Osteocyte (in vitro differentiated cells): ENCODE results near the gene ATP2A2. TPM values are rescaled to one million over a fixed set of nuclear protein-coding genes. Genes with fewer than 3 reads are reported as not detected.

Experiments used
- DNase-seq: peaks from one replicate; pipeline ENCODE4 v3.0.0; 2021; ENCODE audit warnings: mixed read lengths; ENCODE audit not compliant: unreplicated experiment; ENCODE audit errors: extremely low spot score
- H3K27ac Mint-ChIP-seq: one replicate; pipeline ENCODE4 v1.8.0; 2021; ENCODE audit warnings: mild to moderate bottlenecking, mixed read lengths; ENCODE audit not compliant: unreplicated experiment
- H3K27me3 Mint-ChIP-seq: one replicate; pipeline ENCODE4 v1.8.0; 2021; ENCODE audit warnings: mixed read lengths; ENCODE audit not compliant: unreplicated experiment
- H3K36me3 Mint-ChIP-seq: one replicate; pipeline ENCODE4 v1.8.0; 2021; ENCODE audit warnings: mixed read lengths; ENCODE audit not compliant: unreplicated experiment
- H3K4me1 Mint-ChIP-seq: one replicate; pipeline ENCODE4 v1.8.0; 2021; ENCODE audit warnings: mixed read lengths; ENCODE audit not compliant: unreplicated experiment
- H3K4me3 Mint-ChIP-seq: one replicate; pipeline ENCODE4 v1.8.0; 2021; ENCODE audit warnings: mild to moderate bottlenecking, moderate library complexity, mixed read lengths; ENCODE audit not compliant: unreplicated experiment
- H3K9me3 Mint-ChIP-seq: one replicate; pipeline ENCODE4 v1.8.0; 2021; ENCODE audit warnings: mixed read lengths; ENCODE audit not compliant: unreplicated experiment
- CTCF ChIP-seq: fragments of 200-600 bp; sonication (generic); IDR thresholded peaks from 2 replicates; pipeline ENCODE4 v1.5.0; 2021; ENCODE audit warnings: antibody characterized with exemption, mild to moderate bottlenecking, moderate library complexity
- total RNA-seq: library from RNA; stranded (reverse); gene quantifications from 2 replicates; pipeline ENCODE4 v1.2.1, GENCODE V29; 2021

The ATP2A2 gene
- total RNA-seq, 1 donor from 2014 or later = 183 TPM

GRCh38 chr12:110320550-110320949 is 39.5 kb downstream of the ATP2A2 start:
- no peaks in the 10 kb centered on the region for H3K9me3 Mint-ChIP-seq
- H3K4me1 Mint-ChIP-seq = peaks cover 24% of the 10 kb centered on the region
- no peak overlapping the region for H3K4me3 Mint-ChIP-seq
- TF ChIP-seq CTCF = no peak
- H3K27me3 Mint-ChIP-seq = no peaks in the 10 kb centered on the region
- peak overlapping the region; percentile 42 for H3K27ac Mint-ChIP-seq
- no peak for DNase-seq
- peaks cover 18% of the 10 kb centered on the region for H3K36me3 Mint-ChIP-seq

- Mint-ChIP-seq H3K4me3 (no peak overlapping the region), H3K27me3 (no peaks in the 10 kb centered on the region), H3K4me1 (peaks cover 10% of the 10 kb centered on the region), H3K27ac (peak overlapping the region; percentile 69), H3K9me3 (no peaks in the 10 kb centered on the region), H3K36me3 (peaks cover 62% of the 10 kb centered on the region)
- TF ChIP-seq CTCF = no peak
- no peak for DNase-seq
These were observed 48.7 kb downstream of the ATP2A2 start for GRCh38 chr12:110329710-110330109.

GRCh38 chr12:110330124-110330523 is 49.1 kb downstream of the ATP2A2 start:
- Mint-ChIP-seq H3K36me3 (peaks cover 62% of the 10 kb centered on the region), H3K27ac (peak overlapping the region; percentile 69), H3K27me3 (no peaks in the 10 kb centered on the region), H3K9me3 (no peaks in the 10 kb centered on the region), H3K4me3 (no peak overlapping the region), H3K4me1 (peaks cover 10% of the 10 kb centered on the region)
- no peak for DNase-seq
- TF ChIP-seq CTCF = no peak

GRCh38 chr12:110330544-110330943 is 49.5 kb downstream of the ATP2A2 start:
- TF ChIP-seq CTCF = no peak
- peaks cover 64% of the 10 kb centered on the region for H3K36me3 Mint-ChIP-seq
- H3K27ac Mint-ChIP-seq = peak overlapping the region; percentile 69
- H3K4me3 Mint-ChIP-seq = no peak overlapping the region
- H3K27me3 Mint-ChIP-seq = no peaks in the 10 kb centered on the region
- no peak for DNase-seq
- H3K4me1 Mint-ChIP-seq = peaks cover 10% of the 10 kb centered on the region
- no peaks in the 10 kb centered on the region for H3K9me3 Mint-ChIP-seq

GRCh38 chr12:110333201-110333600 is 52.2 kb downstream of the ATP2A2 start:
- H3K27ac Mint-ChIP-seq = no peak overlapping the region
- H3K27me3 Mint-ChIP-seq = no peaks in the 10 kb centered on the region
- no peak overlapping the region for H3K4me3 Mint-ChIP-seq
- DNase-seq = no peak
- H3K36me3 Mint-ChIP-seq = peaks cover 64% of the 10 kb centered on the region
- peaks cover 10% of the 10 kb centered on the region for H3K4me1 Mint-ChIP-seq
- TF ChIP-seq CTCF = no peak
- H3K9me3 Mint-ChIP-seq = no peaks in the 10 kb centered on the region
